ENCODE measurements around the gene COL6A3. TPM values are rescaled to one million over a fixed set of nuclear protein-coding genes. Genes with fewer than 3 reads are reported as not detected.

The COL6A3 gene
- total and polyA plus RNA-seq, 2 of the 13 experiments (the other 11 are each of a cell fraction or from before 2014, with no cell fraction given): 0.03 TPM; not detected in 1

- Histone ChIP-seq H3K4me3 (replicated peaks in 1 of 3; ENCODE audit: insufficient read depth in 1 of 3, low read depth in 2 of 3, low read length in 3 of 3) (no peak overlapping the region), H2AFZ (ENCODE audit: low read length) (no peak overlapping the region), H3K9me3 (ENCODE audit: low read length) (no peaks in the 10 kb centered on the region), H4K20me1 (ENCODE audit: insufficient read depth, low read length) (no peaks in the 10 kb centered on the region), H3K4me2 (ENCODE audit: low read depth, low read length) (peak overlapping the region; percentile 48), H3K9ac (ENCODE audit: insufficient read depth, low read depth, low read length) (no peak overlapping the region), H3K79me2 (ENCODE audit: insufficient read depth, low read length) (no peaks in the 10 kb centered on the region), H3K36me3 (replicated peaks in 1 of 2; ENCODE audit: control insufficient read depth in 1 of 2, insufficient read depth in 2 of 2, low read length in 2 of 2) (no peaks in the 10 kb centered on the region), H3K27ac (ENCODE audit: extremely low read length, insufficient read depth, low read length) (no peak overlapping the region), H3K4me1 (ENCODE audit: insufficient read depth, low read length) (peaks cover 21% of the 10 kb centered on the region), H3K27me3 (ENCODE audit: control insufficient read depth in 1 of 2, insufficient read depth in 2 of 2, low read length in 2 of 2) (peaks cover 1 to 65% of the 10 kb centered on the region in 2 experiments)
- peak; percentile 95 for TF ChIP-seq ZNF317 (CRISPR knock-in tag; IDR thresholded peaks at IDR 0.05)
- TF ChIP-seq TGIF2 (CRISPR knock-in tag; IDR thresholded peaks at IDR 0.05): no peak
- ChIA-PET POLR2A (no interaction called here), CTCF (ENCODE audit: low intra/inter-chr PET ratio, low total read pairs) (no interaction called here)
- FAIRE-seq: no peak
- WGBS (ENCODE audit: low lambda C conversion rate): 82% methylated on average over 6 of the region's 6 CpGs
- intact Hi-C loops (cut with micrococcal nuclease; ENCODE audit: unreplicated experiment): no loop called here
- in situ Hi-C loops (cut with HindIII; ENCODE audit: extremely low pct_ligation_motif_present, low pct_unique_long_range_greater_than_20kb): no loop called here
- BruUV-seq (replicated peaks): no TSS peak
- no peak for DNase-seq (ENCODE audit: low spot score)
- ATAC-seq: no peak
These were observed 97.6 kb downstream of the COL6A3 start for GRCh38 chr2:237316339-237316738.

GRCh38 chr2:237315829-237316225 lies 98.1 kb downstream of the COL6A3 start:
- FAIRE-seq (no peak), DNase-seq (ENCODE audit: low spot score) (peak; percentile 69), ATAC-seq (peak; percentile 77)
- no peaks in the 10 kb centered on the region for H3K36me3 ChIP-seq (replicated peaks in 1 of 2; ENCODE audit: control insufficient read depth in 1 of 2, insufficient read depth in 2 of 2, low read length in 2 of 2)
- intact Hi-C loops (cut with micrococcal nuclease; ENCODE audit: unreplicated experiment): loop anchor here (1.0 kb wide), 1 partner anchor 25 kb away; no protein-coding TSS in a partner anchor
- ChIA-PET CTCF (ENCODE audit: low intra/inter-chr PET ratio, low total read pairs) (no interaction called here), POLR2A (no interaction called here)
- no TSS peak for BruUV-seq (replicated peaks)
- no peaks in the 10 kb centered on the region for H3K79me2 ChIP-seq (ENCODE audit: insufficient read depth, low read length)
- no peak overlapping the region for H3K9ac ChIP-seq (ENCODE audit: insufficient read depth, low read depth, low read length)
- H3K9me3 ChIP-seq (ENCODE audit: low read length): no peaks in the 10 kb centered on the region
- no peak overlapping the region; a peak in 1 of 6 replicates for H3K4me3 ChIP-seq (replicated peaks in 1 of 3; ENCODE audit: insufficient read depth in 1 of 3, low read depth in 2 of 3, low read length in 3 of 3)
- H3K4me2 ChIP-seq (ENCODE audit: low read depth, low read length): peak overlapping the region; percentile 48
- WGBS (ENCODE audit: low lambda C conversion rate): 3% methylated on average over 6 of the region's 6 CpGs
- in situ Hi-C loops (cut with HindIII; ENCODE audit: extremely low pct_ligation_motif_present, low pct_unique_long_range_greater_than_20kb): no loop called here
- no peaks in the 10 kb centered on the region for H4K20me1 ChIP-seq (ENCODE audit: insufficient read depth, low read length)
- peaks cover 21% of the 10 kb centered on the region for H3K4me1 ChIP-seq (ENCODE audit: insufficient read depth, low read length)
- no peak overlapping the region for H2AFZ ChIP-seq (ENCODE audit: low read length)
- H3K27ac ChIP-seq (ENCODE audit: extremely low read length, insufficient read depth, low read length): no peak overlapping the region
- peaks cover 1 to 65% of the 10 kb centered on the region in 2 experiments; a peak in 4 of 5 replicates for H3K27me3 ChIP-seq (ENCODE audit: control insufficient read depth in 1 of 2, insufficient read depth in 2 of 2, low read length in 2 of 2)
- TF ChIP-seq ZHX1 (CRISPR knock-in tag; IDR thresholded peaks at IDR 0.05; ENCODE audit: low read depth) (no peak), HHEX (CRISPR knock-in tag; IDR thresholded peaks at IDR 0.05) (peak; percentile 35; the same call in 1 of the 2 replicates), GATAD2A (CRISPR knock-in tag; IDR thresholded peaks at IDR 0.05) (0 out of 2 replicates have a peak, but pooled peaks have one; percentile 16), RAD21 (CRISPR knock-in tag; IDR thresholded peaks at IDR 0.05) (no peak), ZNF24 (IDR thresholded peaks at IDR 0.05) (peak; percentile 54; the same call in 1 of the 2 replicates), PBX2 (CRISPR knock-in tag; IDR thresholded peaks at IDR 0.05) (no peak), ZNF784 (CRISPR knock-in tag; IDR thresholded peaks at IDR 0.05; ENCODE audit: borderline replicate concordance) (no peak), HOXA9 (CRISPR knock-in tag; IDR thresholded peaks at IDR 0.05; ENCODE audit: borderline replicate concordance) (no peak), XBP1 (CRISPR knock-in tag; IDR thresholded peaks at IDR 0.05) (no peak), ZNF446 (CRISPR knock-in tag; IDR thresholded peaks at IDR 0.05) (no peak)
- TF ChIP-seq, protein P1, sequence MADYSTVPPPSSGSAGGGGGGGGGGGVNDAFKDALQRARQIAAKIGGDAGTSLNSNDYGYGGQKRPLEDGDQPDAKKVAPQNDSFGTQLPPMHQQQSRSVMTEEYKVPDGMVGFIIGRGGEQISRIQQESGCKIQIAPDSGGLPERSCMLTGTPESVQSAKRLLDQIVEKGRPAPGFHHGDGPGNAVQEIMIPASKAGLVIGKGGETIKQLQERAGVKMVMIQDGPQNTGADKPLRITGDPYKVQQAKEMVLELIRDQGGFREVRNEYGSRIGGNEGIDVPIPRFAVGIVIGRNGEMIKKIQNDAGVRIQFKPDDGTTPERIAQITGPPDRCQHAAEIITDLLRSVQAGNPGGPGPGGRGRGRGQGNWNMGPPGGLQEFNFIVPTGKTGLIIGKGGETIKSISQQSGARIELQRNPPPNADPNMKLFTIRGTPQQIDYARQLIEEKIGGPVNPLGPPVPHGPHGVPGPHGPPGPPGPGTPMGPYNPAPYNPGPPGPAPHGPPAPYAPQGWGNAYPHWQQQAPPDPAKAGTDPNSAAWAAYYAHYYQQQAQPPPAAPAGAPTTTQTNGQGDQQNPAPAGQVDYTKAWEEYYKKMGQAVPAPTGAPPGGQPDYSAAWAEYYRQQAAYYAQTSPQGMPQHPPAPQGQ (CRISPR knock-in tag; IDR thresholded peaks at IDR 0.05; ENCODE audit: borderline replicate concordance): no peak

Measured in HepG2 (cell line).